ENCODE data around the gene ADAMTS18. TPM values are rescaled to one million over a fixed set of nuclear protein-coding genes. Genes with fewer than 3 reads are reported as not detected.

ADAMTS18 gene
- total RNA-seq, 1 donor from 2014 or later = 7.4 TPM

- no peak for DNase-seq (ENCODE audit: low read depth in 2 of 2)
Measured at GRCh38 chr16:77328274-77328673, 106.6 kb downstream of the ADAMTS18 start.

- peak in 1 of 2 donors; percentile 7 for DNase-seq (ENCODE audit: low read depth in 2 of 2)
Measured at GRCh38 chr16:77327717-77328116, 107.1 kb downstream of the ADAMTS18 start.

GRCh38 chr16:77324729-77325128 lies 110.1 kb downstream of the ADAMTS18 start:
- DNase-seq (ENCODE audit: low read depth in 2 of 2) = no peak

GRCh38 chr16:77323695-77324094 lies 111.1 kb downstream of the ADAMTS18 start:
- no peak for DNase-seq (ENCODE audit: low read depth in 2 of 2)

GRCh38 chr16:77322757-77323156 lies 112.1 kb downstream of the ADAMTS18 start:
- no peak for DNase-seq (ENCODE audit: low read depth in 2 of 2)

GRCh38 chr16:77317059-77317458 lies 117.8 kb downstream of the ADAMTS18 start:
- DNase-seq (ENCODE audit: low read depth in 2 of 2) = no peak

GRCh38 chr16:77310877-77311276 lies 124.0 kb downstream of the ADAMTS18 start:
- DNase-seq (ENCODE audit: low read depth in 2 of 2) = no peak

GRCh38 chr16:77308163-77308561 lies 126.7 kb downstream of the ADAMTS18 start:
- peak; percentile 91 to 95 for DNase-seq (ENCODE audit: low read depth in 2 of 2)

- no peak for DNase-seq (ENCODE audit: low read depth in 2 of 2)
Measured at GRCh38 chr16:77307426-77308162, 127.2 kb downstream of the ADAMTS18 start.

- DNase-seq (ENCODE audit: low read depth in 2 of 2) = no peak
Measured at GRCh38 chr16:77306075-77306474, 128.8 kb downstream of the ADAMTS18 start.

- no peak for DNase-seq (ENCODE audit: low read depth in 2 of 2)
Measured at GRCh38 chr16:77304877-77305276, 130.0 kb downstream of the ADAMTS18 start.

GRCh38 chr16:77304134-77304533 lies 130.7 kb downstream of the ADAMTS18 start:
- no peak for DNase-seq (ENCODE audit: low read depth in 2 of 2)

GRCh38 chr16:77302674-77303073 lies 132.2 kb downstream of the ADAMTS18 start:
- DNase-seq (ENCODE audit: low read depth in 2 of 2) = no peak

GRCh38 chr16:77302249-77302648 lies 132.6 kb downstream of the ADAMTS18 start:
- no peak for DNase-seq (ENCODE audit: low read depth in 2 of 2)

GRCh38 chr16:77300256-77300655 lies 134.6 kb downstream of the ADAMTS18 start:
- peak in 1 of 2 donors; percentile 25 for DNase-seq (ENCODE audit: low read depth in 2 of 2)

GRCh38 chr16:77299395-77299794 lies 135.4 kb downstream of the ADAMTS18 start:
- DNase-seq (ENCODE audit: low read depth in 2 of 2) = no peak

GRCh38 chr16:77298418-77299360 lies 136.1 kb downstream of the ADAMTS18 start:
- peak in 1 of 2 donors; percentile 95 for DNase-seq (ENCODE audit: low read depth in 2 of 2)

- peak in 1 of 2 donors; percentile 62 for DNase-seq (ENCODE audit: low read depth in 2 of 2)
Measured at GRCh38 chr16:77297996-77298395, 136.8 kb downstream of the ADAMTS18 start.

GRCh38 chr16:77295896-77296295 lies 138.9 kb downstream of the ADAMTS18 start:
- DNase-seq (ENCODE audit: low read depth in 2 of 2) = no peak

- DNase-seq (ENCODE audit: low read depth in 2 of 2) = peak; percentile 40 to 60
Measured at GRCh38 chr16:77290451-77291115, 144.3 kb downstream of the ADAMTS18 start.

- DNase-seq (ENCODE audit: low read depth in 2 of 2) = peak in 1 of 2 donors; percentile 54
Measured at GRCh38 chr16:77289331-77289809, 145.5 kb downstream of the ADAMTS18 start.

GRCh38 chr16:77288222-77288621 lies 146.6 kb downstream of the ADAMTS18 start:
- peak in 1 of 2 donors; percentile 89 for DNase-seq (ENCODE audit: low read depth in 2 of 2)
